Uterus (tissue), 4 donors: ENCODE data around the gene RBMS1. TPM values are rescaled to one million over a fixed set of nuclear protein-coding genes. Genes with fewer than 3 reads are reported as not detected.

ENCODE experiments used
- DNase-seq, 2 donors: peaks; one replicate each; pipeline ENCODE4 v3.0.0-alpha.2; 2019 to 2020
- H3K27ac ChIP-seq, 2 donors: fragments of 200-600 bp; sonication (generic); 1 replicate in 1 of 2; 2 replicates in 1 of 2; pipeline ENCODE4 v1.5.1; 2016 to 2018
- H3K27me3 ChIP-seq, 2 donors: fragments of 200-600 bp; sonication (generic); one replicate each; pipeline ENCODE4 v1.5.1; 2018 to 2019; ENCODE audit warnings: control low read depth in 1 of 2
- H3K36me3 ChIP-seq, 2 donors: fragments of 200-600 bp; sonication (generic); one replicate each; pipeline ENCODE4 v1.5.1; 2019; ENCODE audit warnings: control low read depth in 1 of 2
- H3K4me1 ChIP-seq, 2 donors: fragments of 200-600 bp; sonication (generic); one replicate each; pipeline ENCODE4 v1.5.1; 2018 to 2019; ENCODE audit warnings: control low read depth in 1 of 2
- H3K4me3 ChIP-seq, 2 donors: fragments of 200-600 bp; sonication (generic); 1 replicate in 1 of 2; 2 replicates in 1 of 2; pipeline ENCODE4 v1.5.1; 2018 to 2019; ENCODE audit warnings: mild to moderate bottlenecking in 1 of 2
- H3K9me3 ChIP-seq, 2 donors: fragments of 200-600 bp; sonication (generic); one replicate each; pipeline ENCODE4 v1.5.1; 2019; ENCODE audit warnings: control low read depth in 1 of 2
- POLR2A ChIP-seq, 2 donors: fragments of 450-650 bp; IDR thresholded peaks; one replicate each; pipeline ENCODE4 v1.6.1; 2016; ENCODE audit warnings: antibody characterized with exemption in 2 of 2, mild to moderate bottlenecking in 1 of 2, moderate library complexity in 1 of 2
- intact Hi-C: fragments of 100-400 bp; cut with DNase I; formaldehyde crosslinking; loops from one replicate; pipeline ENCODE4 v1.15.1; 2023; ENCODE audit warnings: low total_unique reads
- total RNA-seq, 4 donors: library from RNA; depleted of rRNA in 3 of 4; stranded (reverse); fragments of >200 nt in 3 of 4; gene quantifications; one replicate each; pipeline versions ENCODE4 v1.1.0 to v1.2.4, GENCODE V29; 2014 to 2023
- TF ChIP-seq, protein P1 (sequence below), 4 experiments: fragments of 200-600 bp in 2 of 4; fragments of 450-650 bp in 2 of 4; sonication (generic) in 2 of 4; IDR thresholded peaks; one replicate each; pipeline ENCODE4 v1.5.1; 2016 to 2019; ENCODE audit warnings: antibody characterized with exemption in 4 of 4, mild to moderate bottlenecking in 2 of 4, moderate library complexity in 1 of 4
- donor health status: DM: yes; HTN: yes; CAD: no.

RBMS1 gene
- total RNA-seq, 4 donors from 2014 or later = 30.5 to 149 (median 88.9) TPM

DNA sequence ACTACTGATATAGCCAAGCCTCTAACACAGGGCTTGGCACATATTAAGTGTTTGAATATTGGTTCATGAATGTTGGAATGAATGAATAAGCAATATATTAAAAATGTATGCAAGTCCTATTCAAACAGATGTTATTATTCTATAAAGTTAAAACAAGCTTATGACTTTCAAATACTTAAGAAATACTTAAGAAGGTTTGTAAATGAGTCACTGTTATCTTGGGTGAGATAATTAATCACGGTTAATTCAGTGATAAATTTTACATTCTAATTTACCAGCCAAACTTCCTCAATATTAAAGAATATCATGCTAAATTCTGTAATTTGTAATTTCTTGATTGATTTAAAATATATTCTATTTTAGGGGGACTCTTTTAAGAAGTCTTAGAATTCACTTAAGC lies 74.8 kb downstream of the RBMS1 start:
- Histone ChIP-seq H3K4me1 (no peaks in the 10 kb centered on the region), H3K27me3 (no peaks in the 10 kb centered on the region), H3K9me3 (no peaks in the 10 kb centered on the region), H3K36me3 (no peaks in the 10 kb centered on the region), H3K4me3 (no peak overlapping the region), H3K27ac (no peak overlapping the region)
- DNase-seq = no peak
- TF ChIP-seq, protein P1, sequence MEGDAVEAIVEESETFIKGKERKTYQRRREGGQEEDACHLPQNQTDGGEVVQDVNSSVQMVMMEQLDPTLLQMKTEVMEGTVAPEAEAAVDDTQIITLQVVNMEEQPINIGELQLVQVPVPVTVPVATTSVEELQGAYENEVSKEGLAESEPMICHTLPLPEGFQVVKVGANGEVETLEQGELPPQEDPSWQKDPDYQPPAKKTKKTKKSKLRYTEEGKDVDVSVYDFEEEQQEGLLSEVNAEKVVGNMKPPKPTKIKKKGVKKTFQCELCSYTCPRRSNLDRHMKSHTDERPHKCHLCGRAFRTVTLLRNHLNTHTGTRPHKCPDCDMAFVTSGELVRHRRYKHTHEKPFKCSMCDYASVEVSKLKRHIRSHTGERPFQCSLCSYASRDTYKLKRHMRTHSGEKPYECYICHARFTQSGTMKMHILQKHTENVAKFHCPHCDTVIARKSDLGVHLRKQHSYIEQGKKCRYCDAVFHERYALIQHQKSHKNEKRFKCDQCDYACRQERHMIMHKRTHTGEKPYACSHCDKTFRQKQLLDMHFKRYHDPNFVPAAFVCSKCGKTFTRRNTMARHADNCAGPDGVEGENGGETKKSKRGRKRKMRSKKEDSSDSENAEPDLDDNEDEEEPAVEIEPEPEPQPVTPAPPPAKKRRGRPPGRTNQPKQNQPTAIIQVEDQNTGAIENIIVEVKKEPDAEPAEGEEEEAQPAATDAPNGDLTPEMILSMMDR (IDR thresholded peaks at IDR 0.05) = no peak
- TF ChIP-seq POLR2A (IDR thresholded peaks at IDR 0.05) = no peak
- intact Hi-C loops = no loop called here

- no peaks in the 10 kb centered on the region for H3K27me3 ChIP-seq
- intact Hi-C loops = no loop called here
- H3K36me3 ChIP-seq = no peaks in the 10 kb centered on the region
- no peaks in the 10 kb centered on the region for H3K9me3 ChIP-seq
- H3K27ac ChIP-seq = no peak overlapping the region
- H3K4me1 ChIP-seq = no peaks in the 10 kb centered on the region
- TF ChIP-seq, protein P1 (IDR thresholded peaks at IDR 0.05) = no peak
- TF ChIP-seq POLR2A (IDR thresholded peaks at IDR 0.05) = no peak
- no peak for DNase-seq
- H3K4me3 ChIP-seq = no peak overlapping the region
Measured at GRCh38 chr2:160418398-160418765, 75.2 kb downstream of the RBMS1 start.

DNA sequence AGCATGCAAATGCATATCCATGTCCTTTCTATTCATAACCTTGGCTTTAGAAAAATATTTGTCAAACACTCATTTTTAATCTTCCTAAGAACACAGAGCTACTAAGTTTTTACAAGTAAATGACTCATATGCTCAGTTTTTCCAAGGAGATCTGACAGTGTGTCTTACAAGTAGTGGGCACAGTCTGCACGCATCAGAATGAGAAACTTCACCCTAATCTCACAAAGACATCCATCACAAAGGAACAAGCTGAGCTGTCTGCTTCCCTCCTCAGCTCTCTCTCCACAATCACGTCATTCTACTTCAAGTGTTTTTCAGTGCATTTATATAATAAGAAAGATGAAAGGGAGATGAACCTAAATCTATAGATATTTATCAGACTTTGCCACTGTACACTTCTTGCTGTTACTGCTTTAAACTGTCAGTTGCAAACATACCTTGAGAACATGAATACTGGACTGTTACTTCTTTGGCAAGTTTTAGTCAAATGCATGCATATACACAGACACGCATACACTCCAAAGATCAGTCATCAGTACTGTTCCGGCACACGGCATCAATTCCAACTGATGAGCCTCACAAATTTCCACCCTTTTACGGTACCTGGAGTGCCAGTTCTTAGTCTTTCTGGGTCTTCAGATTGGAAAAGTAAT lies 75.7 kb downstream of the RBMS1 start:
- intact Hi-C loops = no loop called here
- TF ChIP-seq, protein P1 (IDR thresholded peaks at IDR 0.05) = no peak
- no peak for TF ChIP-seq POLR2A (IDR thresholded peaks at IDR 0.05)
- Histone ChIP-seq H3K27me3 (no peaks in the 10 kb centered on the region), H3K4me1 (no peaks in the 10 kb centered on the region), H3K9me3 (no peaks in the 10 kb centered on the region), H3K4me3 (no peak overlapping the region), H3K27ac (no peak overlapping the region), H3K36me3 (no peaks in the 10 kb centered on the region)
- DNase-seq = no peak

GRCh38 chr2:160415991-160416390 lies 77.6 kb downstream of the RBMS1 start:
- H3K27ac ChIP-seq = no peak overlapping the region
- no peak overlapping the region for H3K4me3 ChIP-seq
- TF ChIP-seq POLR2A (IDR thresholded peaks at IDR 0.05) = no peak
- TF ChIP-seq, protein P1 (IDR thresholded peaks at IDR 0.05) = no peak
- no peaks in the 10 kb centered on the region for H3K9me3 ChIP-seq
- H3K4me1 ChIP-seq = no peaks in the 10 kb centered on the region
- DNase-seq = no peak
- H3K27me3 ChIP-seq = no peaks in the 10 kb centered on the region
- intact Hi-C loops = no loop called here
- no peaks in the 10 kb centered on the region for H3K36me3 ChIP-seq

GRCh38 chr2:160411955-160412354 lies 81.7 kb downstream of the RBMS1 start:
- intact Hi-C loops = no loop called here
- Histone ChIP-seq H3K27ac (peak overlapping the region; percentile 4 to 46), H3K4me1 (peaks cover 0 to 4% of the 10 kb centered on the region in 2 donors), H3K9me3 (no peaks in the 10 kb centered on the region), H3K4me3 (no peak overlapping the region), H3K36me3 (no peaks in the 10 kb centered on the region), H3K27me3 (no peaks in the 10 kb centered on the region)
- DNase-seq = no peak
- no peak for TF ChIP-seq POLR2A (IDR thresholded peaks at IDR 0.05)
- TF ChIP-seq, protein P1 (IDR thresholded peaks at IDR 0.05) = no peak
